ENCODE results near the gene BRME1. TPM values are rescaled to one million over a fixed set of nuclear protein-coding genes. Genes with fewer than 3 reads are reported as not detected.

Gene BRME1
- total RNA-seq, 1 donor from 2014 or later: 0.49 TPM

- H3K4me1 ChIP-seq: peaks cover 20% of the 10 kb centered on the region
- peak overlapping the region; percentile 81 for H3K27ac Mint-ChIP-seq
- H3K4me3 Mint-ChIP-seq: peak overlapping the region; percentile 38
- H3F3A ChIP-seq (ENCODE audit: low read depth): peaks cover 7% of the 10 kb centered on the region
- H3K27me3 Mint-ChIP-seq (ENCODE audit: insufficient read depth, low read depth): peaks cover 8% of the 10 kb centered on the region
- DNase-seq (ENCODE audit: low spot score): peak; percentile 29
- H3K4me1 Mint-ChIP-seq: peaks cover 30% of the 10 kb centered on the region
- TF ChIP-seq EZH2phosphoT487 (IDR thresholded peaks at IDR 0.05) (no peak), EZH2 (IDR thresholded peaks at IDR 0.05) (no peak), CTCF (IDR thresholded peaks at IDR 0.05) (no peak)
- H3K36me3 ChIP-seq: no peaks in the 10 kb centered on the region
- H3K4me3 ChIP-seq: no peak overlapping the region
- H3K36me3 Mint-ChIP-seq: no peaks in the 10 kb centered on the region
- H3K9me3 Mint-ChIP-seq: no peaks in the 10 kb centered on the region
- H3K27me3 ChIP-seq: peaks cover 28% of the 10 kb centered on the region
- H3K4me2 ChIP-seq: peak overlapping the region; percentile 66
- no peaks in the 10 kb centered on the region for H4K20me1 ChIP-seq (ENCODE audit: low read depth)
- H3K79me2 ChIP-seq (ENCODE audit: low read depth): no peaks in the 10 kb centered on the region
- H3K9me3 ChIP-seq (ENCODE audit: low read depth): no peaks in the 10 kb centered on the region
- H3K9ac ChIP-seq: no peak overlapping the region
- H3K27ac ChIP-seq: no peak overlapping the region
- peak overlapping the region; percentile 9 for H2AFZ ChIP-seq (replicated peaks)
Measured at GRCh38 chr19:13881692-13882418, 24.1 kb downstream of the BRME1 start.

GRCh38 chr19:13881251-13881691 is 24.6 kb downstream of the BRME1 start:
- H3K9ac ChIP-seq: no peak overlapping the region
- H3K4me3 Mint-ChIP-seq: peak overlapping the region; percentile 38
- no peaks in the 10 kb centered on the region for H4K20me1 ChIP-seq (ENCODE audit: low read depth)
- H3K4me1 ChIP-seq: peaks cover 24% of the 10 kb centered on the region
- peak overlapping the region; percentile 66 for H3K4me2 ChIP-seq
- no peak overlapping the region for H3K4me3 ChIP-seq
- no peaks in the 10 kb centered on the region for H3K36me3 ChIP-seq
- H3K4me1 Mint-ChIP-seq: peaks cover 30% of the 10 kb centered on the region
- peaks cover 34% of the 10 kb centered on the region for H3K27me3 ChIP-seq
- peak overlapping the region; percentile 9 for H2AFZ ChIP-seq (replicated peaks)
- peak; percentile 7 for TF ChIP-seq CTCF (IDR thresholded peaks at IDR 0.05)
- no peak for TF ChIP-seq EZH2phosphoT487 (IDR thresholded peaks at IDR 0.05)
- H3K36me3 Mint-ChIP-seq: no peaks in the 10 kb centered on the region
- peak; percentile 69 for DNase-seq (ENCODE audit: low spot score)
- H3K27ac ChIP-seq: no peak overlapping the region
- H3K27me3 Mint-ChIP-seq (ENCODE audit: insufficient read depth, low read depth): peaks cover 8% of the 10 kb centered on the region
- H3K9me3 ChIP-seq (ENCODE audit: low read depth): no peaks in the 10 kb centered on the region
- H3K27ac Mint-ChIP-seq: peak overlapping the region; percentile 90
- no peaks in the 10 kb centered on the region for H3K79me2 ChIP-seq (ENCODE audit: low read depth)
- peaks cover 7% of the 10 kb centered on the region for H3F3A ChIP-seq (ENCODE audit: low read depth)
- H3K9me3 Mint-ChIP-seq: no peaks in the 10 kb centered on the region

GRCh38 chr19:13880059-13881043 is 25.6 kb downstream of the BRME1 start:
- peaks cover 7% of the 10 kb centered on the region for H3F3A ChIP-seq (ENCODE audit: low read depth)
- Mint-ChIP-seq H3K4me1 (peaks cover 32% of the 10 kb centered on the region), H3K36me3 (no peaks in the 10 kb centered on the region), H3K27ac (peak overlapping the region; percentile 63), H3K9me3 (no peaks in the 10 kb centered on the region), H3K27me3 (ENCODE audit: insufficient read depth, low read depth) (peaks cover 6% of the 10 kb centered on the region), H3K4me3 (peak overlapping the region; percentile 74)
- peak overlapping the region; percentile 66 for H3K4me2 ChIP-seq
- DNase-seq (ENCODE audit: low spot score): peak; percentile 97
- H3K9ac ChIP-seq: no peak overlapping the region
- peak overlapping the region; percentile 36 for H2AFZ ChIP-seq (replicated peaks)
- peaks cover 43% of the 10 kb centered on the region for H3K27me3 ChIP-seq
- no peaks in the 10 kb centered on the region for H4K20me1 ChIP-seq (ENCODE audit: low read depth)
- TF ChIP-seq EZH2 (IDR thresholded peaks at IDR 0.05) (no peak), CTCF (IDR thresholded peaks at IDR 0.05) (peak; percentile 97)
- H3K27ac ChIP-seq: no peak overlapping the region
- peak overlapping the region; percentile 12 for H3K4me3 ChIP-seq
- no peaks in the 10 kb centered on the region for H3K36me3 ChIP-seq
- no peaks in the 10 kb centered on the region for H3K79me2 ChIP-seq (ENCODE audit: low read depth)
- H3K9me3 ChIP-seq (ENCODE audit: low read depth): no peaks in the 10 kb centered on the region
- peaks cover 24% of the 10 kb centered on the region for H3K4me1 ChIP-seq

Measured in neural progenitor cell (in vitro differentiated cells).